GM12878 (cell line): ENCODE data around the gene CATSPER4. TPM values are rescaled to one million over a fixed set of nuclear protein-coding genes. Genes with fewer than 3 reads are reported as not detected.

Experiments
- ATAC-seq: fragments of 200-7000 bp; cut with Tn5 transposase; 3 replicates; pipeline ENCODE4 v1.9.1; 2020; ENCODE audit warnings: mild to moderate bottlenecking, moderate library complexity
- BruUV-seq: library from RNA; stranded (reverse); fragments of 400-500 nt; replicated peaks from 2 replicates; lab custom pipeline; 2021; lab: Mats Ljungman, UMichigan
- CTCF ChIA-PET: fragments of 300-600 bp; sonication (Branson Sonifier 250); formaldehyde crosslinking; extraction: SDS; loops from one replicate; lab custom pipeline; 2021; ENCODE audit warnings: inconsistent platforms; lab: Yijun Ruan, JAX
- POLR2A ChIA-PET: fragments of 350-600 bp; formaldehyde crosslinking; extraction: SDS; loops from one replicate; lab custom pipeline; 2021; ENCODE audit warnings: inconsistent platforms; lab: Charles Lee
- RAD21 ChIA-PET: fragments of 300-600 bp; sonication (Branson Sonifier 250); formaldehyde crosslinking; loops from one replicate; lab custom pipeline; 2023; ENCODE audit warnings: antibody characterized with exemption; ENCODE audit not compliant: unreplicated experiment; lab: Charles Lee
- SMC1A ChIA-PET: fragments of 300-600 bp; sonication (Branson Sonifier 250); formaldehyde crosslinking; loops from one replicate; lab custom pipeline; 2023; ENCODE audit not compliant: unreplicated experiment, uncharacterized antibody; lab: Charles Lee
- DNase-seq: peaks from one replicate; pipeline ENCODE4 v3.0.0-alpha.2; 2011; ENCODE audit warnings: low read depth, low spot score
- FAIRE-seq: peaks from 3 replicates; lab custom pipeline; 2011; peaks lifted over from hg19 to GRCh38; lab: Jason Lieb, UNC
- H2AFZ ChIP-seq: 2 replicates; pipeline ENCODE4 v1.6.0; 2011; ENCODE audit warnings: low read depth, low read length, control low read depth; ENCODE audit not compliant: control insufficient read depth
- H3K27ac ChIP-seq: 2 replicates; pipeline ENCODE4 v1.5.1; 2011; ENCODE audit warnings: control low read depth; ENCODE audit not compliant: control insufficient read depth, insufficient read depth
- H3K27me3 ChIP-seq, 2 experiments: replicated peaks in 1 of 2; 2 replicates each; pipeline versions ENCODE4 v1.6.0 to v1.6.1; 2011; ENCODE audit warnings: low read length in 1 of 2; ENCODE audit not compliant: control insufficient read depth in 2 of 2, insufficient read depth in 2 of 2
- H3K36me3 ChIP-seq, 2 experiments: 2 replicates each; pipeline ENCODE4 v1.5.1; 2011; ENCODE audit warnings: low read length in 1 of 2; ENCODE audit not compliant: control insufficient read depth in 2 of 2, insufficient read depth in 2 of 2
- H3K4me1 ChIP-seq: 2 replicates; pipeline ENCODE4 v1.6.1; 2011; ENCODE audit warnings: mild to moderate bottlenecking, low read length, moderate library complexity, mixed read lengths; ENCODE audit not compliant: control insufficient read depth, insufficient read depth
- H3K4me2 ChIP-seq: 2 replicates; pipeline ENCODE4 v1.6.0; 2011; ENCODE audit warnings: control low read depth; ENCODE audit not compliant: control insufficient read depth, insufficient read depth
- H3K4me3 ChIP-seq: fragments of 200-600 bp; sonication (generic); 2 replicates; pipeline ENCODE4 v1.5.1; 2016
- H3K79me2 ChIP-seq: 2 replicates; pipeline ENCODE4 v1.6.0; 2011; ENCODE audit warnings: low read length; ENCODE audit not compliant: control insufficient read depth, insufficient read depth
- H3K9ac ChIP-seq: 2 replicates; pipeline ENCODE4 v1.8.0; 2011; ENCODE audit warnings: low read length, control low read depth, mixed read lengths; ENCODE audit not compliant: control insufficient read depth, insufficient read depth
- H3K9me3 ChIP-seq: replicated peaks from 3 replicates; pipeline ENCODE4 v1.5.1; 2011; ENCODE audit warnings: mild to moderate bottlenecking, low read length; ENCODE audit not compliant: control insufficient read depth, insufficient read depth
- H4K20me1 ChIP-seq: 2 replicates; pipeline ENCODE4 v1.6.0; 2011; ENCODE audit not compliant: control insufficient read depth, insufficient read depth
- ATF7 ChIP-seq: fragments of 450-650 bp; IDR thresholded peaks from 2 replicates; pipeline ENCODE4 v1.6.1; 2016; ENCODE audit warnings: low read depth, mild to moderate bottlenecking
- EP300 ChIP-seq, 2 experiments: fragments of 150-350 bp in 1 of 2; IDR thresholded peaks; 2 replicates each; pipeline ENCODE4 v1.6.1; 2011 to 2012; ENCODE audit warnings: low read depth in 2 of 2, low read length in 2 of 2, borderline replicate concordance in 1 of 2, improper control_type of control experiment in 1 of 2, inconsistent platforms in 1 of 2; ENCODE audit not compliant: control insufficient read depth in 1 of 2
- LARP7 ChIP-seq: fragments of 450-650 bp; IDR thresholded peaks from 2 replicates; pipeline ENCODE4 v1.6.1; 2017; ENCODE audit warnings: mild to moderate bottlenecking
- NFYA ChIP-seq: IDR thresholded peaks from 2 replicates; pipeline ENCODE4 v1.6.1; 2011; ENCODE audit warnings: low read depth, mild to moderate bottlenecking, low read length, improper control_type of control experiment, borderline replicate concordance
- NR2F1 ChIP-seq: fragments of 450-650 bp; conservative IDR thresholded peaks from 2 replicates; pipeline ENCODE4 v1.6.1; 2017; ENCODE audit warnings: mild to moderate bottlenecking
- POLR2AphosphoS5 ChIP-seq: IDR thresholded peaks from 2 replicates; pipeline ENCODE4 v1.6.1; 2011; ENCODE audit warnings: mild to moderate bottlenecking, low read length, inconsistent platforms
- SREBF1 ChIP-seq: IDR thresholded peaks from 2 replicates; pipeline ENCODE4 v1.6.1; 2012; ENCODE audit warnings: mild to moderate bottlenecking, low read length
- SUZ12 ChIP-seq: fragments of 200-600 bp; sonication (generic); IDR thresholded peaks from one replicate; pipeline ENCODE4 v1.6.1; 2018; ENCODE audit warnings: antibody characterized with exemption, mild to moderate bottlenecking; ENCODE audit not compliant: unreplicated experiment
- TCF12 ChIP-seq: IDR thresholded peaks from 2 replicates; pipeline ENCODE4 v1.6.1; 2011; ENCODE audit warnings: low read depth, mild to moderate bottlenecking, low read length
- ZNF622 ChIP-seq: fragments of 450-650 bp; IDR thresholded peaks from 2 replicates; pipeline ENCODE4 v1.6.1; 2017; ENCODE audit warnings: mild to moderate bottlenecking, inconsistent platforms
- ZSCAN29 ChIP-seq: fragments of 450-650 bp; IDR thresholded peaks from 2 replicates; pipeline ENCODE4 v1.6.1; 2017; ENCODE audit warnings: mild to moderate bottlenecking, moderate library complexity
- WGBS: methylation state at CpG from one replicate; pipeline ENCODE4 v1.1.6; 2016; ENCODE audit warnings: low lambda C conversion rate; ENCODE audit not compliant: insufficient replicate concordance, insufficient coverage; ENCODE audit errors: missing lambda C conversion rate; 5-methylcytosine and 5-hydroxymethylcytosine counted together
- in situ Hi-C: fragments of 300-500 bp; cut with MboI; formaldehyde crosslinking; loops from 9 replicates; pipeline ENCODE4 v1.14.3; 2018; ENCODE audit warnings: mixed read lengths
- intact Hi-C: fragments of 100-400 bp; cut with micrococcal nuclease; formaldehyde crosslinking; loops from one replicate; pipeline ENCODE4 v1.14.2; 2022; ENCODE audit not compliant: unreplicated experiment
- polyA plus RNA-seq, 11 experiments: library from polyadenylated mRNA; depleted of rRNA in 4 of 11; unstranded in 6 of 11; stranded (reverse) in 5 of 11; fragments of >200 nt; fragmentation: Nextera tagmentation in 4 of 11; fragmentation: Illumina TruSeq in 1 of 11; extraction: Ambion mirVana in 4 of 11; extraction: Trizol in 1 of 11; gene quantifications; 1 replicate in 1 of 11; 2 replicates in 10 of 11; pipeline versions ENCODE4 v1.2.1 to v1.2.3, GENCODE V29; 2011 to 2016; ENCODE audit warnings: inconsistent platforms in 2 of 11, missing spikeins in 2 of 11, low read depth in 1 of 11
- total RNA-seq, 4 experiments: library from RNA; depleted of rRNA in 3 of 4; stranded (reverse); fragments of >200 nt in 3 of 4; fragmentation: Illumina TruSeq in 1 of 4; extraction: Trizol in 1 of 4; gene quantifications; 2 replicates each; pipeline versions ENCODE4 v1.2.1 to v1.2.3, GENCODE V29; 2013 to 2021
- TF ChIP-seq, protein P1 (sequence below): fragments of 450-650 bp; IDR thresholded peaks from 2 replicates; pipeline ENCODE4 v1.6.1; 2017; ENCODE audit warnings: mild to moderate bottlenecking, low read depth, inconsistent platforms; ENCODE audit not compliant: poor library complexity, severe bottlenecking
- TF ChIP-seq, protein P2 (sequence below): fragments of 450-650 bp; IDR thresholded peaks from 2 replicates; pipeline ENCODE4 v1.6.1; 2016; ENCODE audit warnings: mild to moderate bottlenecking

The CATSPER4 gene
- total and polyA plus RNA-seq, 10 of the 15 experiments (the other 5 are each of a cell fraction or from before 2014, with no cell fraction given): 0.13 TPM; not detected in 9

- TF ChIP-seq, protein P1, sequence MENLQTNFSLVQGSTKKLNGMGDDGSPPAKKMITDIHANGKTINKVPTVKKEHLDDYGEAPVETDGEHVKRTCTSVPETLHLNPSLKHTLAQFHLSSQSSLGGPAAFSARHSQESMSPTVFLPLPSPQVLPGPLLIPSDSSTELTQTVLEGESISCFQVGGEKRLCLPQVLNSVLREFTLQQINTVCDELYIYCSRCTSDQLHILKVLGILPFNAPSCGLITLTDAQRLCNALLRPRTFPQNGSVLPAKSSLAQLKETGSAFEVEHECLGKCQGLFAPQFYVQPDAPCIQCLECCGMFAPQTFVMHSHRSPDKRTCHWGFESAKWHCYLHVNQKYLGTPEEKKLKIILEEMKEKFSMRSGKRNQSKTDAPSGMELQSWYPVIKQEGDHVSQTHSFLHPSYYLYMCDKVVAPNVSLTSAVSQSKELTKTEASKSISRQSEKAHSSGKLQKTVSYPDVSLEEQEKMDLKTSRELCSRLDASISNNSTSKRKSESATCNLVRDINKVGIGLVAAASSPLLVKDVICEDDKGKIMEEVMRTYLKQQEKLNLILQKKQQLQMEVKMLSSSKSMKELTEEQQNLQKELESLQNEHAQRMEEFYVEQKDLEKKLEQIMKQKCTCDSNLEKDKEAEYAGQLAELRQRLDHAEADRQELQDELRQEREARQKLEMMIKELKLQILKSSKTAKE: peak; percentile 13
- TF ChIP-seq, protein P2, sequence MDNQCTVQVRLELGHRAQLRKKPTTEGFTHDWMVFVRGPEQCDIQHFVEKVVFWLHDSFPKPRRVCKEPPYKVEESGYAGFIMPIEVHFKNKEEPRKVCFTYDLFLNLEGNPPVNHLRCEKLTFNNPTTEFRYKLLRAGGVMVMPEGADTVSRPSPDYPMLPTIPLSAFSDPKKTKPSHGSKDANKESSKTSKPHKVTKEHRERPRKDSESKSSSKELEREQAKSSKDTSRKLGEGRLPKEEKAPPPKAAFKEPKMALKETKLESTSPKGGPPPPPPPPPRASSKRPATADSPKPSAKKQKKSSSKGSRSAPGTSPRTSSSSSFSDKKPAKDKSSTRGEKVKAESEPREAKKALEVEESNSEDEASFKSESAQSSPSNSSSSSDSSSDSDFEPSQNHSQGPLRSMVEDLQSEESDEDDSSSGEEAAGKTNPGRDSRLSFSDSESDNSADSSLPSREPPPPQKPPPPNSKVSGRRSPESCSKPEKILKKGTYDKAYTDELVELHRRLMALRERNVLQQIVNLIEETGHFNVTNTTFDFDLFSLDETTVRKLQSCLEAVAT: 0 out of 2 replicates have a peak, but pooled peaks have one; percentile 38
Observed at GRCh38 chr1:26234644-26235370, 44.4 kb downstream of the CATSPER4 start (continued).

- in situ Hi-C loops: no loop called here
- H3K4me1 ChIP-seq: peaks cover 9% of the 10 kb centered on the region
- peak overlapping the region; percentile 83 for H3K4me2 ChIP-seq
- H3K9me3 ChIP-seq: no peaks in the 10 kb centered on the region
- H3K4me3 ChIP-seq: peak overlapping the region; percentile 38
- WGBS: 20% methylated on average over 6 of the region's 6 CpGs
- SMC1A ChIA-PET: interaction anchor here (0.6 to 1.1 kb wide), 3 partner anchors 10 to 160 kb away, joined by 3 to 4 read pairs (median 3); no protein-coding TSS in a partner anchor
- H3K9ac ChIP-seq: no peak overlapping the region
- FAIRE-seq: peak; percentile 56
- no peaks in the 10 kb centered on the region for H3K36me3 ChIP-seq
- RAD21 ChIA-PET: interaction anchor here (0.6 to 1.2 kb wide), 5 partner anchors 37 to 360 kb away, joined by 3 to 5 read pairs (median 3); partner anchors contain the start of gene ZNF593
- no peak for ATAC-seq
- BruUV-seq: no TSS peak
- H2AFZ ChIP-seq: peak overlapping the region; percentile 11
- H4K20me1 ChIP-seq: no peaks in the 10 kb centered on the region
- peak overlapping the region; percentile 7; the same call in 1 of the 2 replicates for H3K27ac ChIP-seq
- intact Hi-C loops: loop anchor here (5.0 kb wide), 1 partner anchor 80 kb away; the partner anchor contains the start of gene CD52
- POLR2A ChIA-PET: interaction anchor here (0.6 kb wide), 2 partner anchors 14 to 82 kb away, joined by 4 to 7 read pairs; no protein-coding TSS in a partner anchor
- no peak for DNase-seq
- peaks cover 51% of the 10 kb centered on the region for H3K79me2 ChIP-seq
- CTCF ChIA-PET: interaction anchor here (0.7 to 7.3 kb wide), 9 partner anchors 40 to 343 kb away, joined by 3 to 110 read pairs (median 9); partner anchors contain the start of genes C1orf232, SH3BGRL3, ZNF593 and ZNF593OS
- no peaks in the 10 kb centered on the region for H3K27me3 ChIP-seq
- TF ChIP-seq, protein P1: peak; percentile 12
- TF ChIP-seq ZSCAN29: no peak
- TF ChIP-seq POLR2AphosphoS5: no peak
- peak; percentile 27; the same call in 1 of the 2 replicates for TF ChIP-seq ATF7
- no peak for TF ChIP-seq TCF12
- TF ChIP-seq LARP7: no peak
- TF ChIP-seq EP300 (IDR thresholded peaks at IDR 0.05; ENCODE audit: borderline replicate concordance in 1 of 2, control insufficient read depth in 1 of 2, low read depth in 2 of 2, low read length in 2 of 2): no peak
- no peak for TF ChIP-seq NR2F1
- no peak for TF ChIP-seq ZNF622
- no peak for TF ChIP-seq SUZ12
- no peak for TF ChIP-seq SREBF1
- TF ChIP-seq NFYA: no peak
Observed at GRCh38 chr1:26237230-26237966, 47.0 kb downstream of the CATSPER4 start.
